ENCODE results near the gene ARL4D.
A peak's percentile ranks its signal among the peaks of the same experiment; 100 is the strongest.
"Not testable (repeated sequence)": the region's sequence is repeated elsewhere in the genome, so short reads cannot be mapped to it uniquely, and the experiment has no call there.

ARL4D gene

DNA sequence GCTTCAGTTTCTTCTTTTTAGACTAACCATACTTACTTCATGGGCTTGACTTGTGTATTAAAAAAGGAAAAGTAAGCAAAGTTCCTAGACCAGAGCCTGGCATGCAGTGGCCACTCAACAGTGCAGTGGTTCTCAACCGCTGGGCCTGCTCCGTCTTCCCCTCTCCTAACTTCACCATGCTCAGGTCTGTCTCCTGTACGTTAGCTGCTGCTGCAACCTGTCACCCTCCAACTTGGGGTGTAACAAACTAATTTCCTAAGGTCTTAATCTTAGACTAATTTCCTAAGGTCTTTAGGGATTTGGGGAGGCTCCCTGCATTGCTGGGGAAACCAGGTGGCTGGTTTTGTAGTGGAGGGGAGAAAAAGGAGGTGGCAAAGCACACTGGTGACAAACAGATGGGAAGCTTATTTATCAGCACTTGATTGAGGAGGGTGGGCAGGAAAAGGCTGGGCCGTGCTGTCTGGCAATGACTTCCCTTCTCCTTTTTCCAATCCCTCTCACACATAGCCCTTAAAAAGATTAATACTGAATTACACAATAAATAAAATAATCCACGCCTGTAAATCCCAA is 2.2 kb upstream of the ARL4D start:
- no peak for DNase-seq

DNA sequence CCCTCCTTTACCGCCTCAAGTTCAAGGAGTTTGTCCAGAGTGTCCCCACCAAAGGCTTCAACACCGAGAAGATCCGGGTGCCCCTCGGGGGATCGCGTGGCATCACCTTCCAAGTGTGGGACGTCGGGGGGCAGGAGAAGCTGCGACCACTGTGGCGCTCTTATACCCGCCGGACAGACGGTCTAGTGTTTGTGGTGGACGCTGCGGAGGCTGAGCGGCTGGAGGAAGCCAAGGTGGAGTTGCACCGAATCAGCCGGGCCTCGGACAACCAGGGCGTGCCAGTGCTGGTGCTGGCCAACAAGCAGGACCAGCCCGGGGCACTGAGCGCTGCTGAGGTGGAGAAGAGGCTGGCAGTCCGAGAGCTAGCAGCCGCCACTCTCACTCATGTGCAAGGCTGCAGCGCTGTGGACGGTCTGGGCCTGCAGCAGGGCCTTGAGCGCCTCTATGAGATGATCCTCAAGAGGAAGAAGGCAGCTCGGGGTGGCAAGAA is 1.1 kb downstream of the ARL4D start:
- DNase-seq: no peak

DNA sequence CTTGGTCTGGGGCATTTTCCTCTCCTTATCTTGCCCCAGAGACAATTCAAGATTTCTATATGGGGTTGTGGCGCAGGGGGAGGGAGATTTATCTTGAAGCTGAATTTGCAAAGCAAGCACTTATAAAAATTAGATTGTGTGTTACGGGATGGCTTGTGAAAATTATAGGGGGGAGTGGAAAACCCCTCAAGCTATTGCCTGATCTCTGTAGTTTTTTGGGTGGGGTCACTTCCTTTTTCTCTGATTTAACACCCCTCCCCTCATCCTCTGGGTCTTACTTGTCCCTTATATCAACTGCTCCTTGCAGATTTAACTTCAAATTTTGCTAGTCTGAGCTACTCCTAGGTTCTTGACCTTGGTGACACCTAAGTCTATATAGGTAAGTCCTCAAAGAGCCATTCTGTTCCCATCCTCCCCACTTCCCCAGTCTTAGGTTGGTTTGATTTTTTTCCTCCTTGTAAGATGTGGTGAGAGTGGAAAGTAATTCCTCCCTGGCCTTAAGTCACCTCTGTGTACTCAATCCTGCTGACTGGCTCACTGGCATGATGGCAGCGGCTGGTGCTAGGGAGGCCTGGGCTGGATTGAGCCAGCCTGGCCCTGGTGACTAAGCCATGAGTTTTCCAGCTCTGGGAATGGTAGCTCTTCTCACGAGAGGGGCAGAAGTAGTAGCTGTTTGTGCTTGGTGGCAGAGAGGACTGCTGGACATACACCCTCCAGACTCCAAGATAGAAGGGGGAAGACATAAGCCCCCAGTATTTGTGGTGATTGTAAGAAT is 2.3 kb downstream of the ARL4D start:
- no peak for DNase-seq

DNA sequence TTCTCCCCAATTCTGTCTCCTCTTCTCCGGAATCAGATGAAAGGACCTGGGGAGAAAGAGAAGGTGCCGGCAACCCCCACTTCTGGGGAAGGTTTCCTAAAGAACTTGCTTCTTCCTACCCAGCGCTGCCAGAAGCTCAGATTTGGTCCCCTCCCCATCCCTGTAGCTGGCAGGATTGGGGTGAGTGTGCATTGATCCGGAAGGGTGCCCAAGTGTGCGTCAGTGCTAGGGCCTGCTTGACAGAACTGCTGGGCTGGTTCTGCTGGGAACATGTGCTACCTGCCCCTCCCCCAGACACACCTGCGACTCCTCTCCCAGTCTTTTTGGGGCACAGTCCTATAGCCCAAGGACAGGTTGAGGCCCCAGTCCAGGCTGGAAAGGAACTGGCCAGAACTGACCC is 3.3 kb downstream of the ARL4D start:
- no peak for DNase-seq

DNA sequence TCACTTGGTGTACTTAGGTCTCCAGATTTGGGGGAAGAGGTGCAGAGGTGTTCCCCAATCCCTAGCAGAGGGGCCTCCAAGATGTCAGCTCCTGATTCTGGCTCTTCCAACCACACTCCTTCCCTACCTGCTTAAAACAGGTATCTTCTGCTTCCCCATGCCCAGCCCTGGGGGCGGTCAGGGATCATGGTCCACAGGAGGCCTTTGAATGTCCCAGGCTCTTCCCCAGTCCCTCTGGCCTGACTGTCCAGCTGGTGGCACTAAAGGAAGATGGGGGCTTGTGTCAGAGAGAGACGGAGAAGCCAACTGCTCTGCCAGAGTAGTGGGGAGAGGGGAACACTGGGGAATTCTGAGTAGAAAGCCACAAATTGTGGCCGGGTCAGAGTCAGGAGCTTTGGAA is 3.8 kb downstream of the ARL4D start:
- no peak for DNase-seq

DNA sequence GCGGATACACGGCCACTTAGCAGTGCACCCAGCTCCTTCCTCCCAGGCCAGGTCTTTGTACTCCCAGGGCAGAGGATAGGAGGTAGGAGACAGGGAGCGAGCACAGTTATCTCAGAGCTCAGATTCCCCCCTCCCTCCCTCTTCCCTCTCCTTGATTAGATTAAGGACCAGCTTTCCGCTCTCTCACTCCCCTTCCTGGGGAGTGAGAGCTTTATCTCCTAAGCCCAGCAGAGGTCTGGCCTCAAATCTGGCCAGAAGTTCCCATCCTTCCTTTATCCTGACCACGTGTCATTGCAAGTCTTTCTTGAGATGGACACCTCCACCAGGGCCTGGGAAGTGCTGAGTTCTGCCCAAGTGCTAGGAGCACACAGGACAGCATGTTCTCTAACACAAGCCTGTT is 5.1 kb downstream of the ARL4D start:
- no peak for DNase-seq

DNA sequence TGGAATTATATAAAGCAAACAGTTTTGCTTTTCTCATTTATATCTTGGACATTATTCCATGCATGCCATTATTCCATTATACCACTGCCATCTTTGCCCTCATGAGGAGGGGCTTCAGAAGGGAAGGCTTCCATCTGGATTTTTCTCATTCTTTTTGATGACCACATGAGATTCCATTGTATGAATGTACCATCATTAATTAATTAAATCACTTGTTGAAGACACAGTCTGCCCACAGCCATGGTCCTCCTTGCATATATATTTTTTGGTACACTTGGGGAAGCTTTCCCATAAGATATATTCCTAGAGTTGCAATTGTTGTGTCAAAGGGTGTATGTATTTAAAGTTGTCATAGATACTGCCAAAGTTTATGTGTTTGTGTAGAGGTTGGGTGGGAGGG is 7.1 kb downstream of the ARL4D start:
- no peak for DNase-seq

DNA sequence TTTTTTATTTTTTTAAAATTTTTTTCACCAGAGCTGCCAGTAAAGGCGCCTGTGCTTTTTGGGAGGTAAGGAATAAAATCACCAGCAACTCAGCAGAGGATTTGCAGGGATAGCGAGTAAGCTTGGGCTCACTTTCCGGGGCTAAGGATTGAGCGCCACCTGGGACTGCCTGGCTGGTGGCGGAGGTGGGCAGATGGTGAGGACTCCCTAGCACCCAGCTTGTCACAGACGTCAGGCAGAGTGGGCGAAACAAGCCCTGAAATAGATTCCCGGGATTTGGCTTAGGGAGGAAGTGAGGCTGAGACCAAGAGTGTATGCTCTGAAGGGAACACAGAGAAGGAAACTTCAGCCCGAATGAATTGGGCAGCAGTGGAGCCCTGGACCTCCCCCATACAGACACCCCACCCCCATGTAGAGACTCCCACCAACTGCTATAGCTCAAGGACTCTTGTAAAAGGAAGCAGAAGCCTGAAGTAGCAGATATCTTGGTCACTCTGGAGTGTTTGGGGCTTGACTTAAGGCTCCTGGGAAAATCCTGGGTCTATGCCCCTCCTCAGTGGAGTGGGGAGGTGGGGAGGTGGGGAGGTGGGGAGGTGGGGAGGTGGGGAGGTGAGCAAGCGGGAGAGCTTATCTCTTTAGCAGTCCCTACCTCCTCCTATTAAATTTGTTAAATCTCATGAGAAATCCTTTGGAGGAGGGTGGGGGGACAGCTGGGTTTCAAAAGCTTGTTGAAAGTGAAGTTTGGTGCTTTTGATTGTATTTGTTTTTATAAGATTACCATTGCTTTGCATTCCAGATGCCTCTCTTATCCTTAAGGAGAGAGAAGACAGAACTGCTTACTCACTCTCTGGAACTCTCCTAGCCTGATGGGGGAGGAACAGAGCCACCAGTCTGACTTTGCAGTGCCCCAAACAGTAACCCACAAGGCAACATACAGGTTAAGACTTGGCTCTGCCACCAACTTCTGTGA is 8.2 kb downstream of the ARL4D start:
- DNase-seq: peak; percentile 76

DNA sequence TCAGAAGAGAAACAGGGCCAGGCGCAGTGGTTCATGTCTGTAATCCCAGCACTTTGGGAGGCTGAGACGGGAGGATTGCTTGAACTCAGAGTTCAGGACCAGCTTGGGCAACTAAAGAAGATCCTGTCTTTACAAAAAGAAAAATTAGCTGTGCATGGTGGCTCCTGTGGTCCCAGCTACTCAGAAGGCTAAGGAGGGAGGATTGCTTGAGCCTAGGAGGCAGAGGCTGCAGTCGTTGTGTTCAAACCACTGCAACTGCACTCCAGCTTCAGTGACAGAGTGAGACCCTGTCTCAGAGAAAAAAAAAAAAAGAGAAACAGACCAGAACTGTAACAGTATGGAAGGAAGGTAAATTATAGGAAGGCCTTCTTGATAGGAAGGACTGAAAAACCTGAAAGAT is 10.3 kb downstream of the ARL4D start:
- DNase-seq: no peak

DNA sequence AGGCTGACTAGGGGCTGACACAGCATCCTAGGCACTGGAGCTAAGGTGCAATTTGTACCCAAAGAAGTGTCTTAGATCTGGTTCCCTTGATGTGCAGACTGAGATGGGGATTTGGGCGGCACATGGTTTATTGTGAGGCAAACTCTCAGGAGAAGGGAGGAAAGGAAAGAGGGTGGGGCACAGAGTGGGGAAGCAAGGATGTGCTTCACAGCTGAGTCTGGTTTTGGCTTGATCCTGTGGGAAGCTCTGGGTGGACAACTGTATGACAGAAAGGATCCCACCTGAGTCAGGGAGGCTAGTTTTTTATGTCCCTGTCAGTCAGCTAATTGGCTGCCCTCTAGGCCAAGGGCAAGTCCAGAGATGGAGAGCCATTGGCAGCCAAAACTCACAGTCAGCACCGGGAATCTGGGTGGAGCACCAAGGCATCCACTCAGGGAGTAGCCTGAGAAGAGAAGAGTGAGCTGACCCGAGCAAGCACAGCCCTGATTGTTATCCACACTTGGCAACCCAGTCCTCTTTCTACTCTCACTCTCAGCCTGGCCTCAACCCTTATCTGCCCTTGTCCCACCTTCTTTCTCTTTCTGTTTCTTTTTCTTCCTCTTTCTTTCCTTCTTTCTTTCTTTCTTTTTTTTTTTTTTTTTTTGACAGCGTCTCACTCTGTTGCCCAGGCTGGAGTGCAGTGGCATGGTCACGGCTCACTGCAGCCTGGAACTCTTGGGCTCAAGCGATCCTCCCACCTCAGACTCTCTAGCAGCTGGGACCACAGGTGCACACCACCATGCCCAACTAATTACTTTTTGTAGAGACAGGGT is 12.0 kb downstream of the ARL4D start:
- DNase-seq: no peak

DNA sequence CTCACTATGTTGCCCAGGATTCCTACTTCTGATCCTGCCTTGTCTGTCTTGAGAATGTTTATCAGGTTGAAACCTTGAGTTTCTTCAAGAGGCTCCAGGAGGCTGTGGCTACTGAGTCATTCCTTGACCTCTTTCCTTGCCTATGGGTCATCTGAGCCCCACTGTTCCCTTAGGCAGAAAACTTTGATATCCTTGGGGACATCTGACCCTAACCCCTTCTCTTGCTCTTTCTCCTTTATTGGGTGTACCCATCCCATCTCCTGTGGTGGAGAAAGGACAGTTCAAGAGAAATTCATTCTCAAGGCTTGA is 12.5 kb downstream of the ARL4D start:
- DNase-seq: no peak

DNA sequence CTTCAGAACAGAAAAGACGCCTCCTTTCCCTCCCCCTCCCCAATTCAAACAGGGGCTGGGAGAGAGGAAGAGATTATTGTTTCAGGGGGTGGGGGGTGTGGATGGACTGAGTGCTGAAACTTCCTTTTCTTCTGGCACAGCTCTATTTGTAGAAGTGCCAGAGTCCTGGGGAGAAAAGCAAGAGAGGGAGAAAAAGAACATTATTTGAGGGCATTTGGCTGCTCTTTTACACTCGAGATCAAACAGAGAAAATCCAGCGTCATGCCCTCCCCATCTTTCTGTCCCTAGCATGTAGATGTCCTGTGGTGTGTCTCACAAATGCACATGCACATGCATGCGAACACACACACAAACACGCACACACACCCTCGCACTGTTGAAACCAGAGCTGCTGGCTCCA is 13.0 kb downstream of the ARL4D start:
- DNase-seq: no peak

DNA sequence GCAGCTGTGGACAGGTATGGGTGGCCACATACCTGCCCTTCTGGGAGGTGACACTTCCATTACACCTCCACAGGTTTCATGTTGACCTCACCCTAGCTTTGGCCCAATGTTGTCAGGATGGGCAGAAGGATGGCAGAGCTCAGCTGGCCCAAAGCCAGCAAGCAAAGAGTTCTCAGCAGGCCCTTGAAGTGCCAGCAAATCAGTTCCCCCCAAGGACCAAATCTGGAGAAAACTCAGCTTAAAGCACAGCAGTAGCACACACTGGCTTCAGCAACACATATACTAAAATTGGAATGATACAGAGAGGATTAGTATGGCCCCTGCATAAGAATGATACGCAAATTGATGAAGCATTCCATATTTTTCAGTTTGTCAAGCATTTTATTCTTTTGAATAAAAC is 13.4 kb downstream of the ARL4D start:
- DNase-seq: no peak

DNA sequence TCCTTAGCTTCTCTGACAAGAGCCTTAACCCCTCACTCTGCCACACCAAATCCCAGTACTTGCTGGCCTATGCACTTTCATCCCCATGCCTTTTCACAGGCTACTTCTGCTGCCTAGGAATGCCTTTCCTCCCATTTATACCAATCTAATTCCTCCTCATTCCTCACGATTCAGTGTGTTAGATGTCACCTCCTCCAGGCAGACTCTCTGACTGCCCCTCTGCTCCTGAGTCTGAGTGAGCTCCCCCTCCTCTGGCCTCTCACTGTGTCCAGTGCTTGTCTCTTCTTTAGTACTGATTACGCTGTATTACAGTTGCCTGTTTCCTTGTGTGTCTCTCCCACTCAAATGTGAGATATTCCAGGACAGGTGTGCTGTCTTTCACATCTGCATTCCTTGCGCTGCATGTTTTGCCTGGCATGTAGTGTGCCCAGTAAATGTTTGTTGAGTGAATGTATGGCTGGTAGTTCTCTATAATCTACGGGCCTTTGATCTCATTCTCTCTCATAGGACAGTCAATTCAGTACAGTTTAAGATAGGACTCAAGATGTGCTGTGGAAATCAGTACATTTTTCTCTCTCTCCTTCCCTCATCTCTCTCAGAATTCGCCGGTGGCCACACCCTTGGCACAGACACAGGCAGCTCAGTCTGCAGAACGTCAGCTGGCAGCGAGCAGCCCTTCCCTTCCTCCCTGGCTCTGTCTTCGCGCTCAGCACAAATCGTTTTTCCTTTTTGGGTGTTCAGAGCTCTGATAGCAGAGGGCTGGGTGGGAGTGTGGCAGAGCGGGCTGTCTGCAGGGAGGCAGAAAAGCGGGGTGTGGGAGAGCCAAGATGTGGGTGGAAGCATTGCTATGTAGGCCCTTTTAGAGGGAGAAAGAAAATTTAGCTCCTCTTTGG is 18.5 kb downstream of the ARL4D start:
- peak; percentile 26 for DNase-seq

DNA sequence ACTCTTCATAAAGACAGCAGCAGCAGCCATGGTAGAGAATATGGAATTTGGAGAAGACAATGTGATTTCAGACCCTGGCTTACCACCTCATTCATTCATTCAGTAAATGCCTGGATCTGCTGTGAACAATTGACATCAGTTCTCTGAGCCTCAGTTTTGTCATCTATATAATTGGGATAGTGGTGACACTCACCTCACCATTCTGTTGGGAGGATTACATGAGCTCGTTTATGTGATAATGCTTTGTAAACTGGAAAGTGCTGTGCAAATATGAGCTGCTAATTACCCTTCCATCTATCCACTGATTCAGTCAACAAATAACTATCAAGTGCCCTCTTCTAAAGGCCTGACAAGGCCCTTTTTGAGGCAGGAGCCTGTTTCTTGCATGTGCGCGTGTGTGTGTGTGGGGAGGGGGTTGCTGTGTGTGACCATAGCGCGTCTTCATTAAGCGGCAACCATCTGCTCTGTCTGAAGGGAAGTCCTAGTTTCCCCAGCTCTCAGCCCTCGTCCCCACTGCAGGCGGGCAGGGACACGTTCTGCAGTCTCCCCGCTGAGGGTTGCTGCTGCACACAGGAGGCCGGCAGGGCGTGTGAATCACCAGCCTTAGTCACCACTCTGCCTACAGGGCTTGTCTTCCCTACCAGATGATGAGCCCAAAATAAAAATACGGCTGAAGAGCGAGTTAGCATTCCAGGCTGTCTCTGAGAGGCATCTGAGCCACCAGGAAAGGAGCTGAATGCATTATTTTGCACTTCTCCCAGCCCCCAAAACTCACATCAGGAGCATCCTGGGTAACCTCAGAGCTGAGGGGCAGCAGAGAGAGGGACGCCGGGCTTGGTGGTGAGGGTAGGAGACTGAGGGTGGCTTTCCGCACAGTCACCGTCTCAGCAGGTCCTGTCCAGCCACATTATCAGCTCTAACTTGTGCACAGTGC is 19.9 kb downstream of the ARL4D start:
- DNase-seq: peak; percentile 95

DNA sequence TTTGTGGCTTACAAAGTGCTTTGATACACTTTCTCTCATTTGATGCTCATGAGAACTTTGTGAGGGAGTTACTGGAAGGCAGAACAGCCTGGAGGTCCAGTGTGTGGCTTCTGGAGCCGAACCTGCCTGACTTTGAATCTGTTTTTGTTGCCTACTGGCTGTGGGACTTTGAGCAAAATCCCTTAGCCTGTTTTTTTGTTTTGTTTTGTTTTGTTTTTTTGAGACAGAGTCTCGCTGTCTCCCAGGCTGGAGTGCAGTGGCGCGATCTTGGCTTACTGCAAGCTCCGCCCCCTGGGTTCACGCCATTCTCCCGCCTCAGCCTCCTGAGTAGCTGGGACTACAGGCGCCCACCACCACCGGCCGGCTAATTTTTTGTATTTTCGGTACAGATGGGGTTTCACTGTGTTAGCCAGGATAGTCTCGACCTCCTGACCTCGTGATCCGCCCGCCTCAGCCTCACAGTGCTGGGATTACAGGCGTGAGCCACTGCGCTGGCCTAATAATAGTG is 20.6 kb downstream of the ARL4D start:
- not testable (repeated sequence) for DNase-seq

DNA sequence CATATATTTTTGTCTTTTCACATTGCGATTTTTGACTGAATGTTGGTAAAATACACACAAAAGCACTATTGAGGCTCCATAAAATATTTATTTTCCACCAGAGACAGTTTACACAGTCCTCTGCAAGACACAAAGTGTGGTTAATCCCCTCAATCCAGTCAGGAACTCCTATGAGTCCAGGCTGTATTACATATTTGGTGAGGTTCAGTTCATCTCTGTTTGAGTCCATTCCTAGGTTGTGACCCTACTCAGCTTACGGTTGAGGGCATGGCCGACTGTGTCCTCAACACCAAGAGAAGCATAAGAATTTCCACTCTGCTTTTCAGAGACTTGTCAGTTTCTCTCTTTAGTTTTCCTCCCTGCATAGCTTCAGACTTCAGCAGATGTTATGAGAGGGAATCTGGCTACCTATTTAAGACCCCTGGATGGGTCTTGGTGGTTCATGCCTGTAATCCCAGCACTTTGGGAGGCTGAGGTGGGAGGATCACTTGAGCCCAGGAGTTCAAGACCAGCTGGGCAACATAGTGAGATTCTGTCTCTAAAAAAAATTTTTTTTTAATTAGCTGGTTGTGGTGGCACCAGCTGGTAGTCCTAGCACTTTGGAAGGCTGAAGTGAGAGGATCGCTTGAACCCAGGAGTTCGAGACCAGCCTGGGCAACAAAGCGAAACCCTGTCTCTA is 25.1 kb downstream of the ARL4D start:
- no peak for DNase-seq

DNA sequence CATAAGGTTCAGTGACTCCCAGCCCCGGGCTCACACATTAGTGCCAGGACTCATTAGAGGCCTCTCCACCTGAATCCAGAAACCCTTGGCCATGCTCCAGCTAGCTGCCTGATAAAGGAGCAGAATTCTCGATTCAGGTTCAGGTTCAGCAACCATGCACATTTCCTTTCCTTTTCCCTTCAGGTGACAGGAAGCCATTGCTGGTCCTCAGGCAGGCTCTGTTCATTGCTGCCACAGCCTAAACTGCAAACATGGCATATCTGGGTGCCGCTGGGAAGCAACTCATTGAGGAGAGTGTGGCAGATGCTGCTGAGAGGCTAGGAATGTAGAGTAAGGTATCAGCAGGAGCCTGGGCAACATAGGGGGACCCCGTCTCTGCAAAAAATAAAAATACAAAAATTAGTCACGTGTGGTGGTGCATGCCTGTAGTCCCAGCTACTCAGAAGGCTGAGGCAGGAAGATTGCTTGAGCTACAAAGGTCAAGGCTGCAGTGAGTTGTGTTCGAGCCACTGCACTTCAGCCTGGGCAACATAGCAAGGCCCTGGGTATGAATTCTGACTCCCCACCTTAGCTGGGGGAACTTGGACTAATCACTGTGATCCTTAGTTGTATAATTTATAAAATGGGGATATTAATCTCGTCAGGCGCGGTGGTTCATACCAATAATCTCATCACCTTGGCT is 28.7 kb downstream of the ARL4D start:
- peak; percentile 8 for DNase-seq

DNA sequence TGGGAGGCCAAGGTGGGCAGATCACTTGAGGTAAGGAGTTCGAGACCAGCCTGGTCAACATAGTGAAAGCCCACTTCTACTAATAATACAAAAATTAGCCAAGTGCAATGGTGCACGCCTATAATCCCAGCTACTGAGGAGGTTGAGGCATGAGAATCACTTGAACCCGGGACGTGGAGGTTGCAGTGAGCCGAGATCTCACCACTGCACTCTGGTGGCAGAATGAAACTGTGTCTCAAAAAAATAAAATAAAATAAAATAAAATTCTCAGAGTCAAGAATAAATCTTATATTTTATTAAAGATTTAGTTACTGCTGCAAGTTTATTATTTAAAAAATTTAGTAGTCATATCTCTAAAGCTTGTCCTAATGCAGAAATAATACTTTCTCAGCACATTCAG is 29.7 kb downstream of the ARL4D start:
- no peak for DNase-seq

All from NCI-H1694 (cell line).